Measurements from ENCODE around the gene CYP26A1.

CYP26A1 gene

DNA sequence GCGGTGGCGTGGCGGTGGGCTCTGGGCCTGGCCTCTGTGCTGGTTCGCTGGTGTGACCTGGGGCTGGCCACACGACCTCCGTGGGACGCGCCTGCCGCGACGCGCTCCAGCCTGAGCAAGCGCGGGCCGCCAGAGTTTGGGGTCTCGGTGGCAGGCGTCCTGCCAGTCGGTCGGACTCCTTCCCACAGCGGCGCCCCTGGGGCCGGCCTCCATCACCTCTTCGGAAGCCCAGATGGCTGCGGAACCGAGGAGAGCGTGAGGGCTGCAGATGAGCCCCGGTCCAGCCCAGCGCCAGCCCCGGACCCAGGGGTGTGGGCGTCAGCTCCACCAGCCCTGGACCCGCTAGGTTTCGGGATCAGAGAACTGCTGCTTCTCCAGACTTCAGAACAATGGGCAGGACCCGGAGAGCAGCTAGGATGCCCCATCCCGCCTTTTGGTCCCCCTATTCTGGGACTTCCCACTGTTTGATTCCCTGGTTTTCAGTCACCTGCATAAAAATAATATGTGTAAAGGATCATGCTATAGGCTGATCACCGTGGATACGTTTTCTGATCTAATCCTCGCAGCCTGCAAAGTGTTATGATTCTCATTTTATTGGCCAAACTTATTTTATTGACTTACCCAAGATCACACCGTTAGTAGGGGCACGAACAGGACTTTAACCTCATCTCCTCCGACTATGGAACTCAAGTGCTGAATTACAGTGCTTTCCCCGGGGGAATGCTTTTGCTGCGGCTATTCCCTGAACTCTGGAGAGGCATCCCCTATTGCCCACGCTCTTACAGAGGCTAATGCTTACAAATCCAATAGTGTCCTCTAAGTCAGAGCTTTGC, 10.3 kb upstream of the CYP26A1 start:
- H3K4me1 ChIP-seq = peaks cover 0 to 5% (median 3%) of the 10 kb centered on the region in 10 experiments; a peak in 6 of 20 replicates
- no peak overlapping the region for H3K4me2 ChIP-seq
- no peak for TF ChIP-seq Cebpa-rat (IDR thresholded peaks at IDR 0.05)
- H3K36me3 ChIP-seq = peaks cover 37 to 46% (median 43%) of the 10 kb centered on the region in 11 experiments
- H4K20me1 ChIP-seq = peaks cover 0 to 22% (median 3%) of the 10 kb centered on the region in 11 experiments; a peak in 10 of 22 replicates
- no peak overlapping the region for H3K27ac ChIP-seq
- H3K9ac ChIP-seq = no peak overlapping the region
- H3K9me3 ChIP-seq (replicated peaks in 1 of 11) = peaks cover 38 to 48% (median 46%) of the 10 kb centered on the region in 11 experiments
- no peak overlapping the region for H3K4me3 ChIP-seq
- peaks cover 32 to 41% (median 34%) of the 10 kb centered on the region in 11 experiments for H3K27me3 ChIP-seq

DNA sequence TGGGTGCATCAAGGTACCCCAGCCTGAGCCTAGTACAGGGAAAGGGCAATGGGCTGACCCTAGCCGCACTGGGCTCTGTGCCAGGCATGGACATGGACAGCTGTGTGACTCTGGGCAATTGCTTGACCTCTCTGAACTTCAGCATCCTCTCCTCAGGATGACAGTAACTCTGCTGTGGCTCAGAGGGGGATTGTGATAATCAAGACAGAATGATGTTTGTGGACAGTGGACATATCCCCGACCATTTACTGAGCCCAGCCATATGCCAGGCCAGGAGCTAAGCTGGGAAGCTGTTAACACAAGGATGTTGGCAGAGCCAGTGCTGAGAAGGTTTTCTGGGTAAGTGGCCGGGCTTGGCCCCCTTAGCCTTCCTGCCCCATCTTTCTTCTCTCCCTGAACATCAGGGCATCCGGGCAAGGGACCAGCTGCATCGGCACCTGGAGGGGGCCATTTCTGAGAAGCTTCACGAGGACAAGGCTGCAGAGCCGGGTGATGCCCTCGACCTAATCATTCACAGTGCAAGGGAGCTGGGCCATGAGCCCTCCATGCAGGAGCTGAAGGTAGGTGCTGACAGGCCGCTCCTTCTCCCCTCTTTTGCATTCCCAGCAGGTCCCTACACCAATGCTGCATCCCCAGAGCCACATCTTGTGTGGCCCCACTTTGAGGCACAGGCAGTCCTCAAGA, 9.6 kb upstream of the CYP26A1 start:
- Histone ChIP-seq H4K20me1 (peaks cover 0 to 30% (median 4%) of the 10 kb centered on the region in 11 experiments; a peak in 11 of 22 replicates), H3K27ac (no peak overlapping the region), H3K36me3 (peaks cover 31 to 41% (median 38%) of the 10 kb centered on the region in 11 experiments), H3K9ac (no peak overlapping the region), H3K9me3 (replicated peaks in 1 of 11) (peaks cover 38 to 45% (median 41%) of the 10 kb centered on the region in 11 experiments), H3K4me3 (no peak overlapping the region), H3K27me3 (peaks cover 40 to 48% (median 42%) of the 10 kb centered on the region in 11 experiments), H3K4me2 (no peak overlapping the region), H3K4me1 (peaks cover 0 to 6% (median 5%) of the 10 kb centered on the region in 10 experiments; a peak in 6 of 20 replicates)
- TF ChIP-seq Cebpa-rat (IDR thresholded peaks at IDR 0.05) = no peak

DNA sequence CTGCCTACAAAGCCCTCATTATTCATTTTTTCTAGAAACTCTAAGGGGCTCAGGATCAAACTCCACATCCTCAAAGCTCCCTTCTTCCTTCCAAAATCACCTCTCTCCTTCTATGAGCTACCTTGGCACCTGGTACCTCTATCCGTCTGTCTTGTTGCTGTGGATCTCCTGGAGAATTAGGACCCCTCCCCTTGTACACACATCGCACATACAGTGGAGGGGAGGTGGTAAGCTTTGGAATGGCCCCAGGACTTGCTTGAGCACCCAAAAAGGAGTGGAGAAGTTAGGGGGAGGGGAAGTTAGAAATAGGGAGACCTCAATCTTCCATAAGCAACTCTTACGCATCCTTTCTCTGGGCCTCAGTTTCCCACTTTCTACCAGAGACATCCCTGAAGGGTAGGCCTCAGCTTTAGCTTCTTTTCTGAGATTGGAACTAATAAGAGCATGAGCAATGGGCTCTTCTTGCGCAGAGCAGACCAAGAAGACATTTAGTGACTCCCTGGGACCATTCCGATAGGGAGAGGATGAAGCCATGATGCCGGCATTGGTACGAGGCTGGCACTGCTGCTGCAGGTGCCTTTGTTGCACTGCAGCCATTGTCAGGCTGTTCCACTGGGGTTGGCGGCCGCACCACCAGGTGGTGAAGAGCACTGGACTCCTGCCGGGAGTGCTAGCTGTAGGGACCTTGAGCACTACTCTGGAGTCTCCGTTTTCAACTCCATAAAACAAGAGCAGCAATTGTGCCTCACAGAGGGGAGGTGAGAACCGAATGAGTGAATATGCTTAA, 8.6 kb upstream of the CYP26A1 start:
- Histone ChIP-seq H3K9me3 (replicated peaks in 1 of 11) (peaks cover 30 to 36% (median 32%) of the 10 kb centered on the region in 11 experiments), H3K9ac (no peak overlapping the region), H3K4me2 (no peak overlapping the region), H3K4me1 (peaks cover 0 to 6% (median 5%) of the 10 kb centered on the region in 10 experiments; a peak in 6 of 20 replicates), H3K27me3 (peaks cover 49 to 58% (median 51%) of the 10 kb centered on the region in 11 experiments), H3K27ac (no peak overlapping the region), H3K36me3 (peaks cover 21 to 31% (median 29%) of the 10 kb centered on the region in 11 experiments), H4K20me1 (peaks cover 0 to 39% (median 5%) of the 10 kb centered on the region in 11 experiments; a peak in 11 of 22 replicates), H3K4me3 (no peak overlapping the region)
- TF ChIP-seq Cebpa-rat (IDR thresholded peaks at IDR 0.05) = no peak

GRCh38 chr10:93065675-93066543, 7.8 kb upstream of the CYP26A1 start:
- H3K9me3 ChIP-seq (replicated peaks in 1 of 11) = peaks cover 22 to 28% (median 24%) of the 10 kb centered on the region in 11 experiments
- no peak overlapping the region for H3K4me2 ChIP-seq
- no peak overlapping the region for H3K27ac ChIP-seq
- H3K9ac ChIP-seq = no peak overlapping the region
- peaks cover 13 to 23% (median 20%) of the 10 kb centered on the region in 11 experiments; a peak in 21 of 22 replicates for H3K36me3 ChIP-seq
- H3K4me1 ChIP-seq = peaks cover 0 to 6% (median 5%) of the 10 kb centered on the region in 10 experiments; a peak in 6 of 20 replicates
- H3K27me3 ChIP-seq = peaks cover 57 to 66% (median 60%) of the 10 kb centered on the region in 11 experiments
- peaks cover 0 to 47% (median 9%) of the 10 kb centered on the region in 11 experiments; a peak in 12 of 22 replicates for H4K20me1 ChIP-seq
- TF ChIP-seq Cebpa-rat (IDR thresholded peaks at IDR 0.05) = no peak
- H3K4me3 ChIP-seq = no peak overlapping the region

GRCh38 chr10:93066544-93066913, 7.2 kb upstream of the CYP26A1 start:
- Histone ChIP-seq H3K9ac (no peak overlapping the region), H3K4me2 (no peak overlapping the region), H3K9me3 (replicated peaks in 1 of 11) (peaks cover 15 to 21% (median 17%) of the 10 kb centered on the region in 11 experiments), H3K27me3 (peaks cover 62 to 72% (median 65%) of the 10 kb centered on the region in 11 experiments), H3K27ac (no peak overlapping the region), H3K4me3 (no peak overlapping the region), H3K36me3 (peaks cover 7 to 17% (median 14%) of the 10 kb centered on the region in 11 experiments; a peak in 20 of 22 replicates), H4K20me1 (peaks cover 0 to 50% (median 9%) of the 10 kb centered on the region in 11 experiments; a peak in 12 of 22 replicates), H3K4me1 (peaks cover 0 to 6% (median 5%) of the 10 kb centered on the region in 10 experiments; a peak in 6 of 20 replicates)
- no peak for TF ChIP-seq Cebpa-rat (IDR thresholded peaks at IDR 0.05)

GRCh38 chr10:93067443-93068365, 6.0 kb upstream of the CYP26A1 start:
- Histone ChIP-seq H3K27me3 (peaks cover 74 to 84% (median 77%) of the 10 kb centered on the region in 11 experiments), H3K36me3 (peaks cover 0 to 5% (median 2%) of the 10 kb centered on the region in 11 experiments; a peak in 11 of 22 replicates), H3K27ac (no peak overlapping the region), H3K4me3 (peak overlapping the region in 4 of 10 experiments; percentile 14 to 44 (median 32); a peak in 5 of 20 replicates), H3K4me1 (peaks cover 0 to 11% (median 6%) of the 10 kb centered on the region in 10 experiments; a peak in 9 of 20 replicates), H3K9me3 (replicated peaks in 1 of 11) (peaks cover 4 to 10% (median 6%) of the 10 kb centered on the region in 11 experiments), H3K9ac (no peak overlapping the region), H3K4me2 (peak overlapping the region; percentile 14 to 57 (median 40); a peak in 18 of 22 replicates), H4K20me1 (peaks cover 0 to 60% (median 20%) of the 10 kb centered on the region in 11 experiments; a peak in 15 of 22 replicates)
- TF ChIP-seq Cebpa-rat (IDR thresholded peaks at IDR 0.05) = no peak
